ENCODE results near the gene AK4.
"Not testable (repeated sequence)": the region's sequence is repeated elsewhere in the genome, so short reads cannot be mapped to it uniquely, and the experiment has no call there.

The AK4 gene

GRCh38 chr1:65150108-65150463 is 2.1 kb downstream of the AK4 start:
- no peak for DNase-seq (ENCODE audit: low read depth in 1 of 2, low spot score in 1 of 2)

DNA sequence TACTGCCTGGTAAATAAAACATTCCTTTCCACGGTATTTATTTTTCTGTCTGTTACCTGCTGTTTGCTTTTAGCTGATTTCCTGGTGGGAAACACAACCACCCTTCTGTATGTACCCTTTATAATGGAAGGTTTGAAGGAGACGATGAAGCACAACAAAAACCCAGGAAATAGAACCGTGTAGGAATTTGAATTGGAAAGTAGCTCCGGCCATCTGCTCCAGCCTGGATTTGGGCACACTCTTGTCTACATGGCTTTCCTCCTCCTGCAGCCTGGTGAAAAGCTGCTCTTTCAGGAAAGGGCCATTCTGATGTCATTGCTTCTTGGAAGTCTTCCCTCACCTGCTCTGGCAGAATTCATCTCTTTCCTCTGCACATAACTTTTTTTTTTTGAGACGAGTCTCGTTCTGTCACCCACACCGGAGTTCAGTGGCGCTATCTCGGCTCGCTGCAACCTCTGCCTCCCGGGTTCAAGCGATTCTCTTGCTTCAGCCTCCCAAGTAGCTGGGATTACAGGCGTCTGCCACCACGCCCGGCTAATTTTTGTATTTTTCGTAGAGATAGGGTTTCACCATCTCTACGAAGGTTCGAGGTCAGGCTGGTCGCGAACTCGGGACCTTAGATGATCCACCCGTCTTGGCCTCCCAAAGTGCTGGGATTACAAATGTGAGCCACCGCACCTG is 2.7 kb downstream of the AK4 start:
- no peak for DNase-seq (ENCODE audit: low read depth in 1 of 2, low spot score in 1 of 2)

- DNase-seq (ENCODE audit: low read depth in 1 of 2, low spot score in 1 of 2) = no peak
Measured at GRCh38 chr1:65151641-65152040, 3.6 kb downstream of the AK4 start.

DNA sequence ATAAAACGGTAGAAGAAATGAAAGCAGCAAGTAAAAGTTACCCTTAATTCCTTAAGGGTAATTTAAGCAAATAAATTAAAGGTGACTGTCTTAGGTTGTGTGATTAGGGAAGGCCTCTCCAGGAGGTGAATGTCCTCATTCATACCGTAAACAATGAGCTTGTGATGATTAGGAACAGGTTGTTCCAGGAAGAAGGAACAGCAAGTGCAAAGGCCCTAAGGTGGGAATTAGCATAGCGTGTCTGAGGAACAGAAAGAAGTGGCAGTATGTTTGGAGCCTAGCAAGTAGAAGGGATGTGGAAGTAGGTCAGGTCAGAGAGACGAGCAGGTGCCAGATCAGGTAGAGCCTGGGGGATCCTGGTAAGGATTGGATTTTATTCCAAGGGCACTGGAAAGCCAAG is 5.6 kb downstream of the AK4 start:
- no peak for DNase-seq (ENCODE audit: low read depth in 1 of 2, low spot score in 1 of 2)

- DNase-seq (ENCODE audit: low read depth in 1 of 2, low spot score in 1 of 2) = no peak
Measured at GRCh38 chr1:65156910-65157545, 9.0 kb downstream of the AK4 start.

DNA sequence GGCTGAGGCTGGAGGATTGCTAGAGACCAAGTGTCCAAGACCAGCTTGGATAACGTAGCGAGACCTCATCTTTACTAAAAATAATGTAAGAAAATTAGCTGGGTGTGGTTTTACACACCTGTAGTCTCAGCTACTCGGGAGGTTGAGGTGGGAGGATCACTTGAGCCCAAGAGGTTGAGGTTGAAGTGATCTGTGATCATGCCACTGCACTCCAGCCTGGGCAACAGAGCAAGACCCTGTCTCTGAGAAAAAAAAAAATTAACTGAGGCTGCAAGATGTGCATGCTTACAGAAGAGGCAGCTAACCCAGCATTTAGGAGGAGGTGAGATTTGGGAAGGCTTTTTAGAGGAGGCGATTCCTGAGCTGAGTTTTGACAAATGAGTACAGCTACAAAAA is 9.5 kb downstream of the AK4 start:
- no peak for DNase-seq (ENCODE audit: low read depth in 1 of 2, low spot score in 1 of 2)

- not testable (repeated sequence) for DNase-seq (ENCODE audit: low read depth in 1 of 2, low spot score in 1 of 2)
Measured at GRCh38 chr1:65159291-65159688, 11.3 kb downstream of the AK4 start.

DNA sequence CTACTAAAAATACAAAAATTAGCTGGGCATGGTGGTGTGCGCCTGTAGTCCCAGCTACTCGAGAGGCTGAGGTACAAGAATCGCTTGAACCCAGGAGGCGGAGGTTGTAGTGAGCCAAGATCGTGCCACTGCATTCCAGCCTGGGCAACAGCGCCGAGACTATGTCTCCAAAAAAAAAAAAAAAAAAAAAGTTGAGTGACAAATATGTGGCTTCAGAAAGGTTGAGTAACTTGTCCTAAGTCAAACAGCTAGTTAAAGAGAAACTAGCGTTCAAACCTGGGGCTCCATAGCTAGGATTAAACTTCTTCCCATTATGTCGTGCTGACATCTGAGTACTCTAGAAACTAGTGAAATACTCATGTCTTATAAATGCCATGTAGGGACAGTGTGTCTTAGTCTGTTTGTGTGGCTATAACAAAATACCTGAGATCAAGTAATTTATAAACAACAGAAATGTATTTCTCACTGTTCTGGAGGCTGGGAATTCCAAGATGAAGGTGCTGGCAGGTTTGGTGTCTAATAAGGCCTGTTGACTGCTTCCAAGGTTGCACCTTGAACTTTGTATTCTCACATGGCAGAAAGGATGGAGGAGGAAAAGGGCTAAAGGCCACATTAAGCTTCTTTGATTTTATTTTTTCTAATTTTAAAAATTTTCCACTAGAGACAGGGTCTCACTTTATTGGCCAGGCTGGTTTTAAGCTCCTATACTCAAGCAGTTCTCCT is 12.0 kb downstream of the AK4 start:
- DNase-seq (ENCODE audit: low read depth in 1 of 2, low spot score in 1 of 2) = no peak

- no peak for DNase-seq (ENCODE audit: low read depth in 1 of 2, low spot score in 1 of 2)
Measured at GRCh38 chr1:65163201-65163805, 15.3 kb downstream of the AK4 start.

DNA sequence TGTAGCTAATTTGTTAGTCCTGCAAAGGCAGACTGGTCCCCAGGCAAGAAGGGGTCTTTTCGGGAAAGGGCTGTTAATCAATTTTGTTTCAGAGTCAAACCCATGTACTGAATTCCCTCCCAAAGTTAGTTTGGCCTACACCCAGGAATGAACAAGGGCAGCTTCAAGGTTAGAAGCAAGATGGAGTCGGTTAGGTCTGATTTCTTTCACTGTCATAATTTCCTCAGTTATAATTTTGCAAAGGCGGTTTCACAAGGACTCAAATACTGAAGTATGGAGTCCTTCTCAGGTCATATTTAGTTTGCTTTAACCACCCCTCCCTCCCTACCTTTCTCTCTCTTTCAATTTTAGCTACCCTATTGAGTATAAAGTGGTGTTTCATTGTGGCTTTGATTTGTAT is 16.1 kb downstream of the AK4 start:
- not testable (repeated sequence) for DNase-seq (ENCODE audit: low read depth in 1 of 2, low spot score in 1 of 2)

GRCh38 chr1:65164633-65165032 is 16.6 kb downstream of the AK4 start:
- DNase-seq (ENCODE audit: low read depth in 1 of 2, low spot score in 1 of 2) = no peak

GRCh38 chr1:65165269-65165993 is 17.4 kb downstream of the AK4 start:
- no peak for DNase-seq (ENCODE audit: low read depth in 1 of 2, low spot score in 1 of 2)

GRCh38 chr1:65166572-65167305 is 18.7 kb downstream of the AK4 start:
- no peak for DNase-seq (ENCODE audit: low read depth in 1 of 2, low spot score in 1 of 2)

- no peak for DNase-seq (ENCODE audit: low read depth in 1 of 2, low spot score in 1 of 2)
Measured at GRCh38 chr1:65167586-65168242, 19.7 kb downstream of the AK4 start.

GRCh38 chr1:65168867-65169266 is 20.9 kb downstream of the AK4 start:
- no peak for DNase-seq (ENCODE audit: low read depth in 1 of 2, low spot score in 1 of 2)

- DNase-seq (ENCODE audit: low read depth in 1 of 2, low spot score in 1 of 2) = no peak
Measured at GRCh38 chr1:65170511-65171142, 22.6 kb downstream of the AK4 start.

DNA sequence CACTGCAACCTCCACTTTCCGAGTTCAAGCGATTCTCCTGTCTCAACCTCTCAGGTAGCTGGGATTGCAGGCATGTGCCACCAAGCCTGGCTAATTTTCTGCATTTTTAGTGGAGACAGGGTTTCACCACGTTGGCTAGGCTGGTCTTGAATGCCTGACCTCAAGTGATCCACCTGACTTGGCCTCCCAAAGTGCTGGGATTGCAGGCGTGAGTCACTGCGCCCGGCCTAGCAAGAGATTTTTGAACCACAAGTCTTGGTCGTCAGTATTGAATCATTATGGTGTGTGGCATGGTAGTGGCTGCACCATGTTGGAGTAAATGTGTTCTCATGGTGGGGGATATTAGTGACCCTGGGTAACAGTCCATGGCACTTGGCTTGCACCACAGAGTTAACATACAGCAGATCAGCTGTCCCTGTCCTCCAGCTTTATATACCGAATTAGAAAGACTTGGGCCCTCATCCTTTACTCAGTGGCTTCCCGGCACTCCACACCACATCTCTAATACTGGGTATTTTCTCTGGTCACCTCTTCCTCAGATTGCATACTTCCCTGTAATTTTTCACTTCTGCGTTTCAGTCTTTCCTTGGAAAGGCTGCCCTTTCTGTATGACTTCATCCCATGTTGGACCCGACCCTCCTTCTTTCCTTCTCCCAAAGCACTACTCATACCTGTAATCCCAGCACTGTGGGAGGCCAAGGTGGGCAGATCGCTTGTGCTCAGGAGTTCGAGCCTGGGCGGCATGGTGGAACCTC is 25.1 kb downstream of the AK4 start:
- no peak for DNase-seq (ENCODE audit: low read depth in 1 of 2, low spot score in 1 of 2)

GRCh38 chr1:65174585-65174984 is 26.6 kb downstream of the AK4 start:
- no peak for DNase-seq (ENCODE audit: low read depth in 1 of 2, low spot score in 1 of 2)

Data from activated T-helper 1 cell treated with anti-CD3 and anti-CD28 coated beads, Interleukin-2, amount 50 U/mL, for 16 hours (primary cell).